22Rv1 (cell line): ENCODE measurements around the gene TDRD1.

Experiments
- CTCF ChIP-seq: fragments of 450-650 bp; IDR thresholded peaks from 2 replicates; pipeline ENCODE4 v1.5.1; 2017; ENCODE audit warnings: mild to moderate bottlenecking
- ZFX ChIP-seq: fragments of 450-650 bp; IDR thresholded peaks from 2 replicates; pipeline ENCODE4 v1.6.1; 2017; ENCODE audit warnings: antibody characterized with exemption, borderline replicate concordance

GRCh38 chr10:114135476-114135875 is 43.7 kb upstream of the TDRD1 start:
- no peak for TF ChIP-seq CTCF
- no peak for TF ChIP-seq ZFX
